HG03575 (cell line): ENCODE measurements around the gene KLHL29.

ENCODE experiments used
- ATAC-seq: cut with Tn5 transposase; IDR thresholded peaks from one replicate; pipeline ENCODE4 v1.9.1; 2021; ENCODE audit not compliant: unreplicated experiment, insufficient number of reproducible peaks, low FRiP score; ENCODE audit errors: extremely low read depth

Gene KLHL29

GRCh38 chr2:23567161-23567756 lies 182.3 kb downstream of the KLHL29 start:
- no peak for ATAC-seq

DNA sequence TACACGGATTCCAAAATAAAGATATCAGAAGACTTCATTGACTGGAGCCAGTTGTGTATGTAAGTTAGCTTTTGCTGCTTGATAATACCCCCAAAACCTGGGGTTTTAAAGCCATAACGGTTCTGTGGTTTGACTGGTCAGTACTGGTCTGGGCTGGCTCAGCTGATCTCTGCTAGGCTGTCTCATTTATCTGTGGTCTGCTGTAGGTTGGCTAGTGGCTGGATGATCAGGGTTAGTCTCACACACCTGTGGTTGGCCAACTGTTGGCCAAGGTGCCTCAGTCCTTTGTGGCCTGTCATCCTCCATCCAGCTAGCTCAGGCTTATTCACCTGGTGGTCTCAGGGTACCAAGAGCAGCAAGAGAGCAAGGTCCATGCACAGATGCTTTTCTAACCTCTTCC lies 183.2 kb downstream of the KLHL29 start:
- ATAC-seq, result no peak

GRCh38 chr2:23568626-23569190 lies 183.7 kb downstream of the KLHL29 start:
- no peak for ATAC-seq

- no peak for ATAC-seq
Observed at GRCh38 chr2:23569761-23570365, 184.9 kb downstream of the KLHL29 start.

DNA sequence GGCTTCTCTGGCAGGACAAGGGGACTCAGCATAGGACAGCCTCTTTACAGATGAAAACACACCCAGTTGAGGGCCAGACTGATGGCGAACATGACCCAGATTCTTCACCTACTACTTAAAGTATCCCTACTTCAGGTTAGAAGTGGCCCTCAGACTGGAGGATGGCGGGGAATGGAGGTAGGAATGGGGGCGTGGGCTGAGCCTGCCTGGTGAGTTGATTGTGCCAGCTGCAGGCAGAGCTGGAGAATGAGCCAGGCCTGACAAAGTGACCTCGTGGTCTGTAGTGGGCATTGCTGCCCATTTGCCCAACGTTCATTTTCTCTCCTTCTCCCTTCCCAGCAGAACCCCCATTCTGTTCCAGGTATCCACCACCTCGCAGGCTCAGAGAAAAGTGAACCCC lies 186.1 kb downstream of the KLHL29 start:
- no peak for ATAC-seq

- ATAC-seq, result no peak
Observed at GRCh38 chr2:23571527-23572282, 186.7 kb downstream of the KLHL29 start.

DNA sequence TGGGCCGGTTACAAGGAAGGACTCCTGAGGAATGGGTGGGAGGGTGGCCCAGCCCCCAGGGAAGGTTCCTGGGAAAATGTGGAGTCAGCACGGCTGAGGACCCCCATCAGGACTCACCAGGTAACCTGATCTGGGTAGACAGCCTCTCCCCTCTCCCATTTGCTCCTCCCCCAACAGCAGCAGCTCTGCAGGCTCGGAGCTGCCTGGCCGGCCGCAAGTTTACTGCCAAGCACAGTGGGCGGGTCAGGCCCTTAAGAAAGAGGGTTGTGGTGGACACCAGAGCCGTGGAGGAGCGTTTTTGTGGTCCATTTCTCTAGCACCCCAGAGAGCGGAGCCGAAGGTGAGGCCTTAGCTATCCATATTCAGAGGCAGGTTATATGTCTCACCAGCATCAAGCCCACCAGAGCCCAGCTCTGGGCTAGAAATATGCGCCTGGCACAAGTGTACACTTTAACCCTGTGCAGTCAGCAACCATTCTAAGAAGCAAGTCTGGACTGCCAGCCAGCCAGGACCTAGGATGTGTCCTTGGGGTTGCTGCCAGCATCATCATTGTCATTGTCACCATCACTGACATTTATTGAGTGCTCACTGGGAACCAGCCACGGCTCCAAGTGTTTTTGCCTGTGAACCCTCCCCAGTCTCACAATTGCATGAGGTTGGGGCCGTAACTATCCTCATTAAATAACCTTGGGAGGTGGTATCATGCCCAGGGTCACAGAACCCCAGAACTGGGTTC lies 190.1 kb downstream of the KLHL29 start:
- ATAC-seq, result no peak

DNA sequence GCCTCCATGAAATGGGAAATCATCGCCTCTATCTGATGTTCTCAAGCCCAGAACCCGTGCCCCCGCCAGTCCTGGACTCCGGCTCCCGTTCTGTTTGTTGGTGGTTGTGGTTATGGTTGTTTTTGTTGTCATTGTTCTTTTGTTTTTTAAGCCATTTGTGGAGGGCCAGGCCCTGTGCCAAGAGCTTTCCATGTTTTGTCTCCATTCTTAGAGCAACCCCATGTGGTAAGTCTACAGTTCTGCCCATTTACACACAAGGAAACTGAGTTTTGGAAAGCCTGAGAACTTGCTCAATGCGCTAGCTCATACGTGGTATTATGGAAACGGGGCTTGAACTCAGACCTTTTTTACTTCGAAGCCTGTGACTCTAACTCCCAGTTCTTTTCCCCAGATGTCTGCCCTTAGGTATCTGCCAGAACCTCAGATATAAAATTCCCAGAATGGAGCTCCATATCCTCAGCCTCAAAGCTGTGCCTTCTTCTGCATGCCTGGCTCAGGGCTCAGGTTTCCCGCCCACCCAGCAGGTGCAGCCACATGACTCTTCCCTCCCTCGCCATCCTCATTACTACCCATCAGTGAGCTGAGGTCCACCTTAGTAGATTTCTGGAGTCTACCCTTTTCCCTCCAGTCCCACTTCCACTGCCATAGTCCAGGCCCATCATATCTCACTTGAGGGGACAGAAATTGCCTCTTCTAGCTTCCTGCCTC lies 194.1 kb downstream of the KLHL29 start:
- ATAC-seq, result no peak

- ATAC-seq, result no peak
Observed at GRCh38 chr2:23579674-23580073, 194.7 kb downstream of the KLHL29 start.

DNA sequence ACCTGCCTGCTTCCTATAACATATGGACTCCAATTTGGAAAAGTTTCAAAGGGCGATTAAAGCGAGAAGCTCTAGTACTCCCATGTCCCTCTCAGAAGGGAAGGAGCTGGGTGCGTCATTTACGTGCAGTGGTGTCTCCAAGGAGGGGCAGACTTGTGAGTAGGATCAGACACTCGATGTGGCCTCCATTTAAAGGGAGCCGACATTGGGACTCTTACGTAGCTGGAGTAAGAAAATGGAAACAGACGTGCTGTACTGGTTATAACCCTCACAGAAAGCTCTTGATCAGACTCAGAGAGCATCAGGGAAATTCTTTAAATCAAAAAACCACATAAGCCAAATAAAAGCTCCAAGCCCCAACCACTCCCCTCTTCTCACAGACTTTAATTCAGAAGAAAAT lies 198.5 kb downstream of the KLHL29 start:
- ATAC-seq, result no peak

DNA sequence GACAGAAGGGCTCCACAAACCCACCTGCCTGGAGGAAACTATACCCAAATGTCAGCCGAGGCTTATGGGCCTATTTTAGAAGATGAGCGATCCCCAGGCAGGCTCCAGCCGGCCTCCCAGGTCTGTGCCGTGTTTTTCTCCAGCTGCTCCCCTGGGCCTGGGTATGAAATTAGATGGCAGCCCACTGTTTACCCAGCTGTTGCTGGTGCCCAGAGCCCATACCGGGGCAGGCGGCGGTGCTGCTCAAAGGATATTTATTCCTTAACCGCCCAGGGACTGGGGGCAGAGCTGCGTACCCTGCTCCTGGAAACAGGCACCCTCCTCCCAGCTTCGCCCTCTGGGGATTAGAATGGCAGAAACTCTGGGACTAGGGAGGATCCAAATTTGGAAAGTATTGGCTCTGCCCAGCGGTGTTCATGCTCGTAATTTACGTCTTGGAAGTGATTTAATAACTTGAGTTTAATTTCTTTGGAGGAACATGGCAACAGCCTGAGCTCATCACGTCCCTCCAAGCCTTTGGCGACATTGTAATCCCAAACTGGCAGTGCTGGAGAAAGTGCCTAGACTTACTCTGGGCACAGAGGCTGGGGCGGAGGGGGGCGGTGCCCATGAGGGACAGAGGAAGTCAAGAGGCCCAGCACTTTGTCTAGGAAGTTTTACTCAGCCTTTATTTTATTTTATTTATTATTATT lies 199.2 kb downstream of the KLHL29 start:
- ATAC-seq, result no peak

GRCh38 chr2:23585273-23586170 lies 200.5 kb downstream of the KLHL29 start:
- no peak for ATAC-seq

- ATAC-seq, result no peak
Observed at GRCh38 chr2:23586741-23587306, 201.8 kb downstream of the KLHL29 start.

GRCh38 chr2:23587341-23587880 lies 202.4 kb downstream of the KLHL29 start:
- ATAC-seq, result no peak

DNA sequence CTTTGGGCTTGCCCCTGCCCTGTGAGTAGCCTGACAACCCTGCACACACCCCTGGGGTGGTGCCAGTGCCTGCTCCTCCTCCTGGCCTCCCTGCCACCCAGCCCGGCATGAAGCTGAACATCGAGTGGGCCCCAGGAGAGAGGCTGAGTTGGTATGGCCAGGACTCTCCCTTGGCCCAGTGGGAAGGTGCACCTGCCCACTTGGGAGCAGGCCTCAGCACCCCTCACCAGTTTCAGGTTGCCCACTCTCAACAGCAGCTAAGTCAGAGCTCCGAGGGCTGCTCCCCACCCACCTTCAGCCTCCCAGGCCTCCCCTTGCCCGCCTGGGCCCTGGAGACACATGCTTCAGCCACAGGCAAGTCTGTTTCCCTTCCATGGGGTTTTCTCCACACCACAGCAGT lies 203.1 kb downstream of the KLHL29 start:
- no peak for ATAC-seq

DNA sequence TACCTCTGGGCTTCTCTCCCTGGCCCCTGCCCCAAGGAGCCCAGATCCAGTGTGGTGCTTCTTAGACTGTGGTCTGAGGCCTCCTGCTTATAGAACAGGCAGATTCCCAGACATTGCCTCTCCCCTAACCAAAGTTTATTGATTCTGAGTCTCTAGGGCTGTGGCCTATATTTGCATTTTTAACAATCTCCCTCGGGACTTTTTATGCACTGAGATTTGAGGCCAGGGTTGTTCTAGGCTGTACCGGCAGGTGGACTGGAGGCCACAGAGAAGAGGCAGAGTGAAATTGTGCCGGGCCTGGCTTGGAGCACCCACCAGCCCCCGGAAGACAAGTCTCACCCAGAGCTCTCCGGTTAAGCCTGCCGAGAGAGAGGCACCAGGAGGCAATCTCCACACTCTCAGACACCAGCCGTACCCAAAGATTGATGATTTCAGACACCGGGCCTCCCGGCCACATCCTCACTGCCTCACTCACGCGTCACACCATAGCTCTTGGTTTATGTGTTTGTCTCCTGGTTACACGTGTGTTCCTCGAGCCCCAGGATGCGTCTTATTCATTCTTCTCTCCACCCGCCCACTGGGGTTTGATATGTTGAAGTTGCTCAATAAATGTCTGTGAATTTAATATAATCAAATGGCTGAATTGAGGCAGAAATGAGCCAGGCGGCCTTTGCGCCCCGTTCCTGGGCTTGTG lies 203.7 kb downstream of the KLHL29 start:
- ATAC-seq, result no peak
